ENCODE results near the gene CCDC196.

DNA sequence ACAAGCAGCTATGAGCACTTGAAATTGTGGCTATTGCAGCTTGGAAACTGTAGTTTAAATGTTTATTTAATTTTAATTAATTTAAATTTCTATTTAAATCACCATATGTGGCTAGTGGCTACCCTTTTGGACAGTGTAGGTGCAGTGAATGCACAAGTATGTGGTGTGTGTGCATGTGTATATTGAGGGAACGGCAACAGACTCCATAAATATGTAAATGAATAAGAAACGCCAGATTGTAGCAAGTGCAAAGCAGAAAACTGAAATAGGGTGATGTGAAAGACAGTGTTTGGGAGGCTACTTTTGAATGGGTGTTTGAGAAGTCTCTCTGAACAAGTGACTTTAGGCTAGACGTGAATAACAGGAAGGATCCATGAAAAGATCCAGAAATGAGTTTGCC, 32.7 kb upstream of the CCDC196 start:
- TF ChIP-seq, protein P1, sequence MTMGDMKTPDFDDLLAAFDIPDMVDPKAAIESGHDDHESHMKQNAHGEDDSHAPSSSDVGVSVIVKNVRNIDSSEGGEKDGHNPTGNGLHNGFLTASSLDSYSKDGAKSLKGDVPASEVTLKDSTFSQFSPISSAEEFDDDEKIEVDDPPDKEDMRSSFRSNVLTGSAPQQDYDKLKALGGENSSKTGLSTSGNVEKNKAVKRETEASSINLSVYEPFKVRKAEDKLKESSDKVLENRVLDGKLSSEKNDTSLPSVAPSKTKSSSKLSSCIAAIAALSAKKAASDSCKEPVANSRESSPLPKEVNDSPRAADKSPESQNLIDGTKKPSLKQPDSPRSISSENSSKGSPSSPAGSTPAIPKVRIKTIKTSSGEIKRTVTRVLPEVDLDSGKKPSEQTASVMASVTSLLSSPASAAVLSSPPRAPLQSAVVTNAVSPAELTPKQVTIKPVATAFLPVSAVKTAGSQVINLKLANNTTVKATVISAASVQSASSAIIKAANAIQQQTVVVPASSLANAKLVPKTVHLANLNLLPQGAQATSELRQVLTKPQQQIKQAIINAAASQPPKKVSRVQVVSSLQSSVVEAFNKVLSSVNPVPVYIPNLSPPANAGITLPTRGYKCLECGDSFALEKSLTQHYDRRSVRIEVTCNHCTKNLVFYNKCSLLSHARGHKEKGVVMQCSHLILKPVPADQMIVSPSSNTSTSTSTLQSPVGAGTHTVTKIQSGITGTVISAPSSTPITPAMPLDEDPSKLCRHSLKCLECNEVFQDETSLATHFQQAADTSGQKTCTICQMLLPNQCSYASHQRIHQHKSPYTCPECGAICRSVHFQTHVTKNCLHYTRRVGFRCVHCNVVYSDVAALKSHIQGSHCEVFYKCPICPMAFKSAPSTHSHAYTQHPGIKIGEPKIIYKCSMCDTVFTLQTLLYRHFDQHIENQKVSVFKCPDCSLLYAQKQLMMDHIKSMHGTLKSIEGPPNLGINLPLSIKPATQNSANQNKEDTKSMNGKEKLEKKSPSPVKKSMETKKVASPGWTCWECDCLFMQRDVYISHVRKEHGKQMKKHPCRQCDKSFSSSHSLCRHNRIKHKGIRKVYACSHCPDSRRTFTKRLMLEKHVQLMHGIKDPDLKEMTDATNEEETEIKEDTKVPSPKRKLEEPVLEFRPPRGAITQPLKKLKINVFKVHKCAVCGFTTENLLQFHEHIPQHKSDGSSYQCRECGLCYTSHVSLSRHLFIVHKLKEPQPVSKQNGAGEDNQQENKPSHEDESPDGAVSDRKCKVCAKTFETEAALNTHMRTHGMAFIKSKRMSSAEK (CRISPR knock-in tag; IDR thresholded peaks at IDR 0.05; ENCODE audit: borderline replicate concordance) = no peak
- TF ChIP-seq, protein P2, sequence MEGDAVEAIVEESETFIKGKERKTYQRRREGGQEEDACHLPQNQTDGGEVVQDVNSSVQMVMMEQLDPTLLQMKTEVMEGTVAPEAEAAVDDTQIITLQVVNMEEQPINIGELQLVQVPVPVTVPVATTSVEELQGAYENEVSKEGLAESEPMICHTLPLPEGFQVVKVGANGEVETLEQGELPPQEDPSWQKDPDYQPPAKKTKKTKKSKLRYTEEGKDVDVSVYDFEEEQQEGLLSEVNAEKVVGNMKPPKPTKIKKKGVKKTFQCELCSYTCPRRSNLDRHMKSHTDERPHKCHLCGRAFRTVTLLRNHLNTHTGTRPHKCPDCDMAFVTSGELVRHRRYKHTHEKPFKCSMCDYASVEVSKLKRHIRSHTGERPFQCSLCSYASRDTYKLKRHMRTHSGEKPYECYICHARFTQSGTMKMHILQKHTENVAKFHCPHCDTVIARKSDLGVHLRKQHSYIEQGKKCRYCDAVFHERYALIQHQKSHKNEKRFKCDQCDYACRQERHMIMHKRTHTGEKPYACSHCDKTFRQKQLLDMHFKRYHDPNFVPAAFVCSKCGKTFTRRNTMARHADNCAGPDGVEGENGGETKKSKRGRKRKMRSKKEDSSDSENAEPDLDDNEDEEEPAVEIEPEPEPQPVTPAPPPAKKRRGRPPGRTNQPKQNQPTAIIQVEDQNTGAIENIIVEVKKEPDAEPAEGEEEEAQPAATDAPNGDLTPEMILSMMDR (IDR thresholded peaks at IDR 0.05) = no peak
- TF ChIP-seq CBFB (CRISPR knock-in tag; IDR thresholded peaks at IDR 0.05; ENCODE audit: low read depth) = no peak
- TF ChIP-seq ZNF232 (CRISPR knock-in tag; IDR thresholded peaks at IDR 0.05) = no peak
- no peak for TF ChIP-seq NFATC4 (CRISPR knock-in tag; IDR thresholded peaks at IDR 0.05)
- TF ChIP-seq, protein P3, sequence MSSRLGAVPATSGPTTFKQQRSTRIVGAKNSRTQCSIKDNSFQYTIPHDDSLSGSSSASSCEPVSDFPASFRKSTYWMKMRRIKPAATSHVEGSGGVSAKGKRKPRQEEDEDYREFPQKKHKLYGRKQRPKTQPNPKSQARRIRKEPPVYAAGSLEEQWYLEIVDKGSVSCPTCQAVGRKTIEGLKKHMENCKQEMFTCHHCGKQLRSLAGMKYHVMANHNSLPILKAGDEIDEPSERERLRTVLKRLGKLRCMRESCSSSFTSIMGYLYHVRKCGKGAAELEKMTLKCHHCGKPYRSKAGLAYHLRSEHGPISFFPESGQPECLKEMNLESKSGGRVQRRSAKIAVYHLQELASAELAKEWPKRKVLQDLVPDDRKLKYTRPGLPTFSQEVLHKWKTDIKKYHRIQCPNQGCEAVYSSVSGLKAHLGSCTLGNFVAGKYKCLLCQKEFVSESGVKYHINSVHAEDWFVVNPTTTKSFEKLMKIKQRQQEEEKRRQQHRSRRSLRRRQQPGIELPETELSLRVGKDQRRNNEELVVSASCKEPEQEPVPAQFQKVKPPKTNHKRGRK (CRISPR knock-in tag; IDR thresholded peaks at IDR 0.05; ENCODE audit: borderline replicate concordance) = no peak
- no peak for TF ChIP-seq ZNF263 (CRISPR knock-in tag; IDR thresholded peaks at IDR 0.05; ENCODE audit: low read depth)
- TF ChIP-seq, protein P4, sequence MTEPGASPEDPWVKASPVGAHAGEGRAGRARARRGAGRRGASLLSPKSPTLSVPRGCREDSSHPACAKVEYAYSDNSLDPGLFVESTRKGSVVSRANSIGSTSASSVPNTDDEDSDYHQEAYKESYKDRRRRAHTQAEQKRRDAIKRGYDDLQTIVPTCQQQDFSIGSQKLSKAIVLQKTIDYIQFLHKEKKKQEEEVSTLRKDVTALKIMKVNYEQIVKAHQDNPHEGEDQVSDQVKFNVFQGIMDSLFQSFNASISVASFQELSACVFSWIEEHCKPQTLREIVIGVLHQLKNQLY (CRISPR knock-in tag; IDR thresholded peaks at IDR 0.05) = no peak
- TF ChIP-seq, protein P5, sequence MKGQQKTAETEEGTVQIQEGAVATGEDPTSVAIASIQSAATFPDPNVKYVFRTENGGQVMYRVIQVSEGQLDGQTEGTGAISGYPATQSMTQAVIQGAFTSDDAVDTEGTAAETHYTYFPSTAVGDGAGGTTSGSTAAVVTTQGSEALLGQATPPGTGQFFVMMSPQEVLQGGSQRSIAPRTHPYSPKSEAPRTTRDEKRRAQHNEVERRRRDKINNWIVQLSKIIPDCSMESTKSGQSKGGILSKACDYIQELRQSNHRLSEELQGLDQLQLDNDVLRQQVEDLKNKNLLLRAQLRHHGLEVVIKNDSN (CRISPR knock-in tag; IDR thresholded peaks at IDR 0.05) = no peak
- TF ChIP-seq, protein P6, sequence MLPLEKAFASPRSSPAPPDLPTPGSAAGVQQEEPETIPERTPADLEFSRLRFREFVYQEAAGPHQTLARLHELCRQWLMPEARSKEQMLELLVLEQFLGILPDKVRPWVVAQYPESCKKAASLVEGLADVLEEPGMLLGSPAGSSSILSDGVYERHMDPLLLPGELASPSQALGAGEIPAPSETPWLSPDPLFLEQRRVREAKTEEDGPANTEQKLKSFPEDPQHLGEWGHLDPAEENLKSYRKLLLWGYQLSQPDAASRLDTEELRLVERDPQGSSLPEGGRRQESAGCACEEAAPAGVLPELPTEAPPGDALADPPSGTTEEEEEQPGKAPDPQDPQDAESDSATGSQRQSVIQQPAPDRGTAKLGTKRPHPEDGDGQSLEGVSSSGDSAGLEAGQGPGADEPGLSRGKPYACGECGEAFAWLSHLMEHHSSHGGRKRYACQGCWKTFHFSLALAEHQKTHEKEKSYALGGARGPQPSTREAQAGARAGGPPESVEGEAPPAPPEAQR (CRISPR knock-in tag; IDR thresholded peaks at IDR 0.05) = no peak

Data from WTC11 (cell line).